IMR-90 (cell line): ENCODE measurements around the gene ERMARD. TPM values are rescaled to one million over a fixed set of nuclear protein-coding genes. Genes with fewer than 3 reads are reported as not detected.

Source experiments
- ATAC-seq: fragments of 200-7000 bp; cut with Tn5 transposase; 2 replicates; pipeline ENCODE4 v1.9.1; 2020; ENCODE audit warnings: low read depth, mild to moderate bottlenecking, moderate library complexity
- BruUV-seq: library from RNA; stranded (reverse); fragments of 400-500 nt; replicated peaks from 2 replicates; lab custom pipeline; 2021; lab: Mats Ljungman, UMichigan
- CTCF ChIA-PET: fragments of 300-600 bp; formaldehyde crosslinking; extraction: SDS; loops from one replicate; lab custom pipeline; 2021; ENCODE audit warnings: antibody characterized with exemption; lab: Yijun Ruan, JAX
- POLR2A ChIA-PET: fragments of 300-600 bp; sonication (Branson Sonifier 250); formaldehyde crosslinking; loops from one replicate; lab custom pipeline; 2022; ENCODE audit warnings: antibody characterized with exemption; ENCODE audit not compliant: unreplicated experiment; lab: Charles Lee
- DNase-seq: peaks from one replicate; pipeline ENCODE4 v3.0.0; 2013
- H2AFZ ChIP-seq: replicated peaks from 2 replicates; pipeline ENCODE3; 2013; ENCODE audit warnings: low read length, mild to moderate bottlenecking; ENCODE audit not compliant: poor library complexity
- H2AK5ac ChIP-seq: 2 replicates; pipeline ENCODE4 v1.6.1; 2013; ENCODE audit warnings: low read depth, low read length, inconsistent platforms
- H2AK9ac ChIP-seq: replicated peaks from 2 replicates; pipeline ENCODE3; 2013; ENCODE audit warnings: mild to moderate bottlenecking, low read depth, low read length, moderate library complexity; ENCODE audit not compliant: poor library complexity
- H2BK120ac ChIP-seq: 2 replicates; pipeline ENCODE4 v1.6.1; 2013; ENCODE audit warnings: low read depth, low read length, inconsistent platforms
- H2BK15ac ChIP-seq: 3 replicates; pipeline ENCODE4 v1.6.1; 2013; ENCODE audit warnings: low read depth, low read length, inconsistent platforms
- H2BK20ac ChIP-seq: 2 replicates; pipeline ENCODE4 v1.6.1; 2013; ENCODE audit warnings: low read depth, mild to moderate bottlenecking, inconsistent platforms, low read length, moderate library complexity
- H2BK5ac ChIP-seq: 2 replicates; pipeline ENCODE4 v1.6.1; 2013; ENCODE audit warnings: mild to moderate bottlenecking, low read depth, low read length, inconsistent platforms; ENCODE audit not compliant: poor library complexity, severe bottlenecking
- H3K14ac ChIP-seq: replicated peaks from 2 replicates; pipeline ENCODE4 v1.6.1; 2013; ENCODE audit warnings: low read depth, low read length, inconsistent platforms
- H3K18ac ChIP-seq: 2 replicates; pipeline ENCODE4 v1.6.1; 2013; ENCODE audit warnings: low read depth, low read length, control low read depth
- H3K23ac ChIP-seq: 2 replicates; pipeline ENCODE4 v1.6.1; 2013; ENCODE audit warnings: low read depth, low read length, inconsistent platforms
- H3K27ac ChIP-seq: 2 replicates; pipeline ENCODE4 v1.5.1; 2013; ENCODE audit warnings: mild to moderate bottlenecking, control low read depth, low read length; ENCODE audit not compliant: insufficient read depth
- H3K27me3 ChIP-seq: 2 replicates; pipeline ENCODE4 v1.6.1; 2013; ENCODE audit warnings: low read length; ENCODE audit not compliant: control insufficient read depth, insufficient read depth
- H3K36me3 ChIP-seq: 2 replicates; pipeline ENCODE4 v1.6.1; 2013; ENCODE audit warnings: low read length, mixed read lengths; ENCODE audit not compliant: control insufficient read depth, insufficient read depth
- H3K4ac ChIP-seq: 2 replicates; pipeline ENCODE4 v1.6.1; 2013; ENCODE audit warnings: low read depth, low read length, inconsistent platforms
- H3K4me1 ChIP-seq: 2 replicates; pipeline ENCODE4 v1.6.1; 2013; ENCODE audit warnings: low read length, mixed read lengths; ENCODE audit not compliant: control insufficient read depth, insufficient read depth
- H3K4me2 ChIP-seq: 2 replicates; pipeline ENCODE4 v1.6.1; 2013; ENCODE audit warnings: low read depth, mild to moderate bottlenecking, control low read depth, low read length, moderate library complexity
- H3K4me3 ChIP-seq: 2 replicates; pipeline ENCODE4 v1.5.1; 2013; ENCODE audit warnings: low read depth, mild to moderate bottlenecking, control low read depth, low read length, moderate library complexity; ENCODE audit not compliant: insufficient read depth
- H3K56ac ChIP-seq: 2 replicates; pipeline ENCODE4 v1.6.1; 2013; ENCODE audit warnings: low read length, inconsistent platforms; ENCODE audit not compliant: insufficient read depth; ENCODE audit errors: extremely low read depth
- H3K79me1 ChIP-seq, 2 experiments: 2 replicates each; pipeline ENCODE4 v1.6.1; 2013; ENCODE audit warnings: low read length in 2 of 2, inconsistent platforms in 1 of 2, low read depth in 1 of 2
- H3K9ac ChIP-seq: 2 replicates; pipeline ENCODE4 v1.6.1; 2013; ENCODE audit warnings: low read depth, low read length, control low read depth
- H3K9me1 ChIP-seq: 2 replicates; pipeline ENCODE4 v1.6.1; 2013; ENCODE audit warnings: low read length, inconsistent platforms; ENCODE audit not compliant: insufficient read depth
- H3K9me3 ChIP-seq: 2 replicates; pipeline ENCODE4 v1.6.1; 2013; ENCODE audit warnings: low read length; ENCODE audit not compliant: control insufficient read depth, insufficient read depth
- H4K20me1 ChIP-seq: 2 replicates; pipeline ENCODE4 v1.6.1; 2013; ENCODE audit warnings: low read length, inconsistent platforms; ENCODE audit not compliant: insufficient read depth
- H4K5ac ChIP-seq: 2 replicates; pipeline ENCODE4 v1.6.1; 2013; ENCODE audit warnings: mild to moderate bottlenecking, low read depth, low read length, control low read depth
- H4K8ac ChIP-seq, 2 experiments: 2 replicates each; pipeline ENCODE4 v1.6.1; 2013; ENCODE audit warnings: low read depth in 2 of 2, low read length in 2 of 2, control low read depth in 1 of 2, inconsistent platforms in 1 of 2
- H4K91ac ChIP-seq: 2 replicates; pipeline ENCODE4 v1.6.1; 2013; ENCODE audit warnings: low read depth, low read length, inconsistent platforms; ENCODE audit not compliant: insufficient read depth
- BHLHE40 ChIP-seq: fragments of 150-350 bp; IDR thresholded peaks from 2 replicates; pipeline ENCODE4 v1.6.1; 2016; ENCODE audit warnings: mild to moderate bottlenecking, low read depth, low read length
- CHD1 ChIP-seq: IDR thresholded peaks from 2 replicates; pipeline ENCODE4 v1.6.1; 2012; ENCODE audit warnings: low read depth, low read length, improper control_type of control experiment
- POLR2A ChIP-seq: IDR thresholded peaks from 2 replicates; pipeline ENCODE4 v1.6.1; 2012; ENCODE audit warnings: mild to moderate bottlenecking, low read depth, low read length
- SMC3 ChIP-seq: fragments of 150-350 bp; IDR thresholded peaks from 2 replicates; pipeline ENCODE4 v1.6.1; 2016; ENCODE audit warnings: low read depth, mild to moderate bottlenecking, antibody characterized with exemption, low read length, moderate library complexity
- WGBS, 2 experiments: methylation state at CpG; one replicate each; pipeline versions ENCODE4 v1.1.5 to v1.1.7; 2013; ENCODE audit warnings: missing lambda C conversion rate in 2 of 2; ENCODE audit not compliant: insufficient read length in 1 of 2; ENCODE audit errors: extremely low coverage in 2 of 2; 5-methylcytosine and 5-hydroxymethylcytosine counted together
- dilution Hi-C: fragments of 300-500 bp; cut with HindIII; formaldehyde crosslinking; loops from one replicate; pipeline ENCODE4 v1.14.3; 2018; ENCODE audit warnings: low sequenced_read_pairs; ENCODE audit not compliant: unreplicated experiment
- in situ Hi-C: fragments of 300-500 bp; cut with MboI; formaldehyde crosslinking; loops from 3 replicates; pipeline ENCODE4 v1.14.3; 2019; ENCODE audit warnings: low sequenced_read_pairs, inconsistent platforms, mixed read lengths
- intact Hi-C: fragments of 100-400 bp; cut with micrococcal nuclease; formaldehyde crosslinking; loops from 2 replicates; pipeline ENCODE4 v1.10.0; 2022
- polyA plus RNA-seq, 3 experiments: library from polyadenylated mRNA; depleted of rRNA; stranded (reverse); fragments of >200 nt; gene quantifications; 2 replicates each; pipeline ENCODE4 v1.2.3, GENCODE V29; 2012; ENCODE audit warnings: low replicate concordance in 1 of 3
- total RNA-seq: library from RNA; depleted of rRNA; stranded (reverse); fragments of >200 nt; gene quantifications from 2 replicates; pipeline ENCODE4 v1.2.3, GENCODE V29; 2012

ERMARD gene
- total and polyA plus RNA-seq, 2 of the 4 experiments (the other 2 are of a cell fraction) = 15.1 to 25.4 TPM

- H3K9me3 ChIP-seq = peaks cover 3% of the 10 kb centered on the region; the same call in 1 of the 2 replicates
Measured at GRCh38 chr6:169783971-169784820, 32.8 kb downstream of the ERMARD start.

More at GRCh38 chr6:169783971-169784820, 32.8 kb downstream of the ERMARD start:
- DNase-seq = no peak
- H2AK9ac ChIP-seq = no peak overlapping the region
- H3K4me1 ChIP-seq = peaks cover 12% of the 10 kb centered on the region
- no peak overlapping the region for H4K5ac ChIP-seq
- no peak for TF ChIP-seq CHD1
- TF ChIP-seq POLR2A = no peak
- no peak for TF ChIP-seq SMC3
- no peak for TF ChIP-seq BHLHE40
- H2BK15ac ChIP-seq = no peak overlapping the region
- H3K18ac ChIP-seq = peak overlapping the region; percentile 9; the same call in 1 of the 2 replicates
- no peak overlapping the region for H3K4me2 ChIP-seq
- no peak overlapping the region for H3K14ac ChIP-seq
- no peaks in the 10 kb centered on the region for H3K79me1 ChIP-seq
- no peaks in the 10 kb centered on the region for H3K27me3 ChIP-seq
- no peak overlapping the region for H2BK5ac ChIP-seq
- H3K23ac ChIP-seq = no peak overlapping the region
- no peak overlapping the region for H2AFZ ChIP-seq
- BruUV-seq = no TSS peak
- no peak overlapping the region for H3K4me3 ChIP-seq
- no peak overlapping the region for H4K91ac ChIP-seq
- no peaks in the 10 kb centered on the region; the same call in 1 of the 2 replicates for H3K9me1 ChIP-seq
- no peak overlapping the region for H2BK120ac ChIP-seq
- H2BK20ac ChIP-seq = no peak overlapping the region
- H2AK5ac ChIP-seq = no peak overlapping the region
- H4K8ac ChIP-seq = no peak overlapping the region
- in situ Hi-C loops (no loop called here), intact Hi-C loops (no loop called here), dilution Hi-C loops (no loop called here)
- CTCF ChIA-PET = interaction anchor here (1.1 kb wide), 1 partner anchor 14 kb away, joined by 3 read pairs; no protein-coding TSS in a partner anchor
- WGBS, 2 experiments = 97% methylated on average over 17 of the region's 23 CpGs; no CpG with 5 or more reads in 1 of the 2 experiments
- no peak overlapping the region for H3K27ac ChIP-seq
- peaks cover 9% of the 10 kb centered on the region; the same call in 1 of the 2 replicates for H3K36me3 ChIP-seq
- no peak overlapping the region for H3K4ac ChIP-seq
- POLR2A ChIA-PET = no interaction called here
- H3K9ac ChIP-seq = no peak overlapping the region
- H4K20me1 ChIP-seq = no peaks in the 10 kb centered on the region
- H3K56ac ChIP-seq = no peak overlapping the region
- ATAC-seq = no peak
